Measurements from ENCODE around the gene PHF14.

The PHF14 gene

DNA sequence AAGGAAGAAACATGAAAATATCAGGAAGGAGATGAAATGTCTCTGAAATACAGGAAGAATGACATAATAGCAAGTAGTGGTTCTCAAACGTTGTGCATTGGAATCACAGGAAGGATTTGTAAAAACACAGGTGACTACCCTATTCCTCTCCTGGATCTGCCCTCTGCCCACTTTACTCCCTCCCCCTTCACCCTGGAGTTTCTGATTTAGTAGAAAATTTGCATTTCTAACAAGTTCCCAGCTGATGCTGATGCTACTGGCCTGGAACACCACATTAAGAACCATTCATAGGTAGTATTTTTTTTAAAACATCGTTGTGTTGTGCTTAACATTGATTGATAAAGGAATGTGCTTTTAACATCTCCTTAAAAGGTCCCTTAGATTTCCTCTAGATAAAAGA lies 130.9 kb downstream of the PHF14 start:
- no peak for DNase-seq (ENCODE audit: low read depth)

DNA sequence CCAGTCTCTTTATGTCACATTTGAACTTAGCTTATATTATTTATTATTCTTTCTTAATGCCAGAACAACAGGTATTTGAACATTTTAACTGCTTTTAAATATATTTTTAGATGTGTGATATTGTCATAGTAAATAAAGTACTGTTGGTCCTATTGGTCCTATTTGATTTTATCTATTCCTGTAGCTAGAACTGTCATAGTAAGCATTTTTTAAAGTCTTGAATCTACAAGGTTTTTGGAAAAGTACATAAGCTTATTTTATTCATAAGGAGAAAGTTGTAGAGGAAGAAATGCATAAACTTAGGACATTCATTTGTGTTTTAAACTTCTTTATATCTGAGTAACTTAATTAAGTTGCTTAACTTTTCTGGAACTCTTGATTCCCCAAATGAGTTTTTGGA lies 136.0 kb downstream of the PHF14 start:
- DNase-seq (ENCODE audit: low read depth), result no peak

GRCh38 chr7:11120068-11120664 lies 146.5 kb downstream of the PHF14 start:
- no peak for DNase-seq (ENCODE audit: low read depth)

GRCh38 chr7:11120675-11121220 lies 147.1 kb downstream of the PHF14 start:
- no peak for DNase-seq (ENCODE audit: low read depth)

GRCh38 chr7:11124856-11125559 lies 151.3 kb downstream of the PHF14 start:
- DNase-seq (ENCODE audit: low read depth), result no peak

- no peak for DNase-seq (ENCODE audit: low read depth)
Observed at GRCh38 chr7:11127114-11127785, 153.6 kb downstream of the PHF14 start.

GRCh38 chr7:11127988-11128387 lies 154.3 kb downstream of the PHF14 start:
- no peak for DNase-seq (ENCODE audit: low read depth)

GRCh38 chr7:11128498-11128897 lies 154.8 kb downstream of the PHF14 start:
- no peak for DNase-seq (ENCODE audit: low read depth)

DNA sequence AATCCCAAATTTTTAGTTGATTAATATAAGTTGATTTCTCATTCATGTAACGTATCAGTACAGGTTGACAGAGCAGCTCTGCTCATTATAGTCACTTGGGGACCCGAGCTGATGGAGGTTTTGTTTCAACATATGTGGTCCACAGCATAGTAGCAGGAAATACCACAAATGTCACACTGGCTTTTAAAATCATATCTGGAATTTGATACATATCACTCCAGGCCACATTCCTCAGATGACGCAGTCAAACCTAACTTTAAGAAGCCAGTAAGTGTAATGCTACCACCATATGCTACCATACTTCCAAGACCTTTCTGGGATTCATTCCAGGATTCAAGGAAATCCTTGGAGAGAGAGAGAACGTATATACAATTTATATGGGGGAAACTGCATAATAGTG lies 156.3 kb downstream of the PHF14 start:
- no peak for DNase-seq (ENCODE audit: low read depth)

- no peak for DNase-seq (ENCODE audit: low read depth)
Observed at GRCh38 chr7:11130601-11131000, 156.9 kb downstream of the PHF14 start.

DNA sequence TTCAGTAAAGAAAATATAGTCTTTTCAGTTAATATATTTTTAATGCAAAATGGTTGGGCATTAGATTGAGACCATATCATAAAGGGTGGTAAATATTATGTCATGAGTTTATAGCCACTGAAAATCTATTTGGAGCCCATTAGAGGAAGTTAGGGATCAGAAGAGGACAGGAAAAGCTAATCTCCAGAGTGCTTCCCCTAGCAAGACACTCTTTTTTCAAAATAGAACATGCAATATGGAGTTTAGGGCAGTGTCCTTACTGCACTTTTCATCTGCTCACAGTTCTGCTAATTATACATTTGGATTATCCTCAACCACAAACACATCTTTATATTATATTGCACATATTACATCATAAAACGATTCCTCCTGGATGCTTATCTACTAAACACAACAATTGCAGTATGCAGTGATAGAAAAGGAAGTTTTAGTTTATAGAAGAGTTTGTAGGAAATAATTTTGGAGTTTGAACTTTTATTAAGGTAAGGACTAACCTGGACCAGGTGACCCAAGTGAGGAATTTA lies 159.8 kb downstream of the PHF14 start:
- DNase-seq (ENCODE audit: low read depth), result no peak

DNA sequence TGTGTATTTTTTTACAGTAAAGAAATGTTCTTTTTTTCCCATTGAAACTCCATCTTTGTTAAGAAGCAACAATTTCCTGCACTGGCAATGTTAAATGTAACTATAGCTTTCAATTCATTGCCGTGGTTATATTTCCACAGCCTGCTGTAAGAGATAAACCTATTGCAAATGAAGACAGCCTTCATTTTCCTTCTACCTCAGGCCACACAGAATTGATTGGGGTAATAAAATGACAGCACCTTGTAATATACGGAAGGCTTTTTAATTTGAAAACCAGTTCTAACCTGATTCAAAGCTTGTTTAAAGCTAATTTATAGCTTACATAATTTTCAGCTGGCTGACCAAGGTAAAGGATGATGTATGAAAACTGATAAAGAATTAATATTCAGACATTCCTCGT lies 161.9 kb downstream of the PHF14 start:
- DNase-seq (ENCODE audit: low read depth), result no peak

- no peak for DNase-seq (ENCODE audit: low read depth)
Observed at GRCh38 chr7:11141541-11141940, 167.9 kb downstream of the PHF14 start.

- DNase-seq (ENCODE audit: low read depth), result no peak
Observed at GRCh38 chr7:11153694-11154093, 180.0 kb downstream of the PHF14 start.

GRCh38 chr7:11155883-11156282 lies 182.2 kb downstream of the PHF14 start:
- DNase-seq (ENCODE audit: low read depth), result no peak

GRCh38 chr7:11161499-11161898 lies 187.8 kb downstream of the PHF14 start:
- DNase-seq (ENCODE audit: low read depth), result no peak

DNA sequence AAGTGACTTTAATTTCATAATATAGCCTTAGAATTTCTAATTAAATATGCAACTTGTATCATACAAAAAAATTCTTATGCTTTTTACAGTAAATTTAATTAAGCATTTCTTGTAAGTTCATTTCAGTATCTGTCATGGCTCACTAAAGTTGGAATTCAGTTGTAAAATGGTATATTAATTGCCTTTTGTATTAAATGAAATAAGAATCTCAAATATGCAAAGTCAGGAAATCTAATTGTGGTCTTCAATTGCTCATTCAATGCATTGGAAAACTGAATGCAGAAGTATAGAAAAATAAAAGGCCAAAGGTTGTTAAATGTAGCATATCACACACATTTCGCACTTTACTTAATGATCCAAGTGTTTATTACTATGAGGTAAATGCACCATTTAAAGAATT lies 189.5 kb downstream of the PHF14 start:
- DNase-seq (ENCODE audit: low read depth), result no peak

GRCh38 chr7:11166051-11166450 lies 192.4 kb downstream of the PHF14 start:
- no peak for DNase-seq (ENCODE audit: low read depth)

DNA sequence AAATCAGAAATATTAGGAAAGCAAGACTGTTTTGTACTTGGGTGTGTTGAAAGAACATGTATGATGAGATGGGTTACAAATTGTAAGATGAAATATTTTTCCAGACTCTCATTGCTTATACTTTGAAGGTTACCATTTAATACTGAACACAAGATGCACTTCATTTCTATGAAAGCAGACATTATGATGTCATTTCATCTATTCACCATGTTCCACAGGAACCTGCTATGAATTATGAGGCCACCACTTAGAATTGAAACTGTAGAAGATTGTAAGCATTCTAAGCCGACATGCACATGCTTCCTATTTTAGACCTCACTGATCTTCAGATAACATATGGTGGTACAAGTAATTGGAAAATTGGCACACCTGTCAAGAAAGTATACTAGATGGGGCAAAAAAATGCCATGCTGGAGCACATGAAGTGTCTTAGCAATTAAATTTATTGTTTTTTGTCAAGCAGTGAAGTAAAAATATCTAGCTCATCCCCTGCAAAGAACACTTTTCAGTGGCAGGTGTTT lies 195.0 kb downstream of the PHF14 start:
- no peak for DNase-seq (ENCODE audit: low read depth)

- no peak for DNase-seq (ENCODE audit: low read depth)
Observed at GRCh38 chr7:11170175-11170574, 196.5 kb downstream of the PHF14 start.

- no peak for DNase-seq (ENCODE audit: low read depth)
Observed at GRCh38 chr7:11170863-11171568, 197.3 kb downstream of the PHF14 start.

- DNase-seq (ENCODE audit: low read depth), result no peak
Observed at GRCh38 chr7:11171569-11172192, 198.0 kb downstream of the PHF14 start.

Data from activated T-cell treated with anti-CD3 and anti-CD28 coated beads for 48 hours (primary cell).